GM18858 (cell line): ENCODE measurements around the gene SIRPB2.
"Not testable (repeated sequence)": the region's sequence is repeated elsewhere in the genome, so short reads cannot be mapped to it uniquely, and the experiment has no call there.

ENCODE experiments used
- ATAC-seq: cut with Tn5 transposase; IDR thresholded peaks from one replicate; pipeline ENCODE4 v1.9.1; 2021; ENCODE audit not compliant: unreplicated experiment

SIRPB2 gene

GRCh38 chr20:1500496-1500895, 9.3 kb upstream of the SIRPB2 start:
- no peak for ATAC-seq

GRCh38 chr20:1499528-1500420, 8.6 kb upstream of the SIRPB2 start:
- ATAC-seq: no peak

- ATAC-seq: not testable (repeated sequence)
Observed at GRCh38 chr20:1497371-1497770, 6.2 kb upstream of the SIRPB2 start.

- ATAC-seq: no peak
Observed at GRCh38 chr20:1496930-1497329, 5.7 kb upstream of the SIRPB2 start.

GRCh38 chr20:1494436-1494835, 3.2 kb upstream of the SIRPB2 start:
- no peak for ATAC-seq

- ATAC-seq: no peak
Observed at GRCh38 chr20:1493536-1493935, 2.3 kb upstream of the SIRPB2 start.

GRCh38 chr20:1491860-1492642, 831 bp upstream of the SIRPB2 start:
- no peak for ATAC-seq

- no peak for ATAC-seq
Observed at GRCh38 chr20:1490643-1491195, 501 bp downstream of the SIRPB2 start.

- no peak for ATAC-seq
Observed at GRCh38 chr20:1489764-1490436, 1.3 kb downstream of the SIRPB2 start.

GRCh38 chr20:1489325-1489724, 1.9 kb downstream of the SIRPB2 start:
- no peak for ATAC-seq

- no peak for ATAC-seq
Observed at GRCh38 chr20:1486566-1486965, 4.7 kb downstream of the SIRPB2 start.

- no peak for ATAC-seq
Observed at GRCh38 chr20:1484438-1485116, 6.6 kb downstream of the SIRPB2 start.

GRCh38 chr20:1479831-1480595, 11.2 kb downstream of the SIRPB2 start:
- no peak for ATAC-seq

GRCh38 chr20:1478566-1478965, 12.7 kb downstream of the SIRPB2 start:
- ATAC-seq: no peak

GRCh38 chr20:1477896-1478490, 13.2 kb downstream of the SIRPB2 start:
- ATAC-seq: no peak

- ATAC-seq: no peak
Observed at GRCh38 chr20:1474817-1475603, 16.2 kb downstream of the SIRPB2 start.

- ATAC-seq: no peak
Observed at GRCh38 chr20:1474325-1474724, 16.9 kb downstream of the SIRPB2 start.
